Endothelial cell of umbilical vein (primary cell): Measurements from ENCODE around the gene EIF3D.

Source experiments
- EZH2 ChIP-seq: IDR thresholded peaks from 2 replicates; pipeline ENCODE4 v1.6.1; 2012; ENCODE audit warnings: borderline replicate concordance, low read depth, mild to moderate bottlenecking, moderate library complexity, low read length, inconsistent platforms; ENCODE audit not compliant: severe bottlenecking
- FOS ChIP-seq: IDR thresholded peaks from 2 replicates; pipeline ENCODE4 v1.6.1; 2011; ENCODE audit warnings: mild to moderate bottlenecking, low read length, moderate library complexity, borderline replicate concordance; ENCODE audit not compliant: insufficient read depth
- GATA2 ChIP-seq: IDR thresholded peaks from 2 replicates; pipeline ENCODE4 v1.7.0; 2011; ENCODE audit warnings: low read depth, mild to moderate bottlenecking, moderate library complexity, mixed read lengths, low read length; ENCODE audit not compliant: insufficient read length, insufficient read depth
- JUN ChIP-seq: IDR thresholded peaks from 2 replicates; pipeline ENCODE4 v1.6.1; 2011; ENCODE audit warnings: borderline replicate concordance, low read depth; ENCODE audit not compliant: insufficient read length, insufficient read depth
- MYC ChIP-seq: IDR thresholded peaks from one replicate; pipeline ENCODE4 v1.6.1; 2011; ENCODE audit warnings: mild to moderate bottlenecking, low read depth, low read length
- POLR2A ChIP-seq: IDR thresholded peaks from 2 replicates; pipeline ENCODE4 v1.6.1; 2012; ENCODE audit warnings: low read depth, mild to moderate bottlenecking, control low read depth, low read length
- POLR2AphosphoS5 ChIP-seq: IDR thresholded peaks from 2 replicates; pipeline ENCODE4 v1.6.1; 2012; ENCODE audit warnings: low read depth, mild to moderate bottlenecking, control low read depth, low read length, moderate library complexity; ENCODE audit not compliant: insufficient read depth
- TF ChIP-seq, protein P1 (sequence below), 2 donors: IDR thresholded peaks; 1 replicate in 1 of 2; 2 replicates in 1 of 2; pipeline ENCODE4 v1.5.1; 2011; ENCODE audit warnings: low read length in 2 of 2, mild to moderate bottlenecking in 2 of 2, moderate library complexity in 2 of 2, control low read depth in 1 of 2, inconsistent platforms in 1 of 2, low read depth in 1 of 2; ENCODE audit not compliant: insufficient read depth in 1 of 2; ENCODE audit errors: extremely low read depth in 1 of 2
- TF ChIP-seq, protein P2 (sequence below): IDR thresholded peaks from 2 replicates; pipeline ENCODE4 v1.6.1; 2011; ENCODE audit not compliant: insufficient read depth, insufficient read length

DNA sequence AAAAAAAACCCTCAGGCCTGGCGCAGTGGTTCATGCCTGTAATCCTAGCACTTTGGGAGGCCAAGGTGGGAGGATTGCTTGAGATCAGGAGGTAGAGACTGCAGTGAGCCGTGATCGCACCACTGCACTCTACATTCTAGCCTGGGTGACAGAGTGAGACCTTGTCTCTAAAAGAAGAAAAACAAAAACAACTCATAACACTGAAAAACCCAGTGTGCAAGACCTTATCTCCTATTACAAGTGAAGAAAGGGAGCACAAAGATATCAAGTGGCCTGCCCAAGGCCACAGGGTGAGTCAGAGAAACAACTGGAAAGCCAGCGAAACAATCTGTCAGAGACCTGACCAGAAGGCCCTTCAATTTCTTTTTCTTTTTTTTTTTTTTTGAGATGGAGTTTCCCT, 50.0 kb downstream of the EIF3D start:
- no peak for TF ChIP-seq MYC
- TF ChIP-seq POLR2A: no peak
- TF ChIP-seq, protein P1, sequence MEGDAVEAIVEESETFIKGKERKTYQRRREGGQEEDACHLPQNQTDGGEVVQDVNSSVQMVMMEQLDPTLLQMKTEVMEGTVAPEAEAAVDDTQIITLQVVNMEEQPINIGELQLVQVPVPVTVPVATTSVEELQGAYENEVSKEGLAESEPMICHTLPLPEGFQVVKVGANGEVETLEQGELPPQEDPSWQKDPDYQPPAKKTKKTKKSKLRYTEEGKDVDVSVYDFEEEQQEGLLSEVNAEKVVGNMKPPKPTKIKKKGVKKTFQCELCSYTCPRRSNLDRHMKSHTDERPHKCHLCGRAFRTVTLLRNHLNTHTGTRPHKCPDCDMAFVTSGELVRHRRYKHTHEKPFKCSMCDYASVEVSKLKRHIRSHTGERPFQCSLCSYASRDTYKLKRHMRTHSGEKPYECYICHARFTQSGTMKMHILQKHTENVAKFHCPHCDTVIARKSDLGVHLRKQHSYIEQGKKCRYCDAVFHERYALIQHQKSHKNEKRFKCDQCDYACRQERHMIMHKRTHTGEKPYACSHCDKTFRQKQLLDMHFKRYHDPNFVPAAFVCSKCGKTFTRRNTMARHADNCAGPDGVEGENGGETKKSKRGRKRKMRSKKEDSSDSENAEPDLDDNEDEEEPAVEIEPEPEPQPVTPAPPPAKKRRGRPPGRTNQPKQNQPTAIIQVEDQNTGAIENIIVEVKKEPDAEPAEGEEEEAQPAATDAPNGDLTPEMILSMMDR (IDR thresholded peaks at IDR 0.05; ENCODE audit: extremely low read depth in 1 of 2, insufficient read depth in 1 of 2, low read depth in 1 of 2, low read length in 2 of 2): no peak
- no peak for TF ChIP-seq GATA2
- TF ChIP-seq POLR2AphosphoS5: no peak
- no peak for TF ChIP-seq FOS
- TF ChIP-seq, protein P2, sequence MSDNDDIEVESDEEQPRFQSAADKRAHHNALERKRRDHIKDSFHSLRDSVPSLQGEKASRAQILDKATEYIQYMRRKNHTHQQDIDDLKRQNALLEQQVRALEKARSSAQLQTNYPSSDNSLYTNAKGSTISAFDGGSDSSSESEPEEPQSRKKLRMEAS: no peak
- TF ChIP-seq EZH2: no peak
- TF ChIP-seq JUN: no peak
